Activated CD4-positive, CD25-positive, alpha-beta regulatory T cell treated with anti-CD3 and anti-CD28 coated beads, Interleukin-2, amount 50 U/mL, for 72 hours (primary cell): ENCODE measurements around the gene HYPK.

Experiments
- DNase-seq: peaks from one replicate; pipeline ENCODE4 v3.0.0; 2021

The HYPK gene

GRCh38 chr15:43852607-43853006 is 52.2 kb downstream of the HYPK start:
- no peak for DNase-seq
